Astrocyte of the cerebellum (primary cell): Measurements from ENCODE around the gene C16orf95.
A peak's percentile ranks its signal among the peaks of the same experiment; 100 is the strongest.

ENCODE experiments used
- DNase-seq: peaks from one replicate; pipeline ENCODE4 v3.0.0-alpha.2; 2011; ENCODE audit warnings: low read depth
- H3K4me3 ChIP-seq: 2 replicates; pipeline ENCODE4 v1.5.1; 2011; ENCODE audit warnings: mild to moderate bottlenecking, low read depth, low read length, moderate library complexity
- in situ Hi-C: cut with HindIII; loops from 2 replicates; pipeline ENCODE4 v1.10.0; 2017; ENCODE audit warnings: low sequenced_read_pairs
- TF ChIP-seq, protein P1 (sequence below): IDR thresholded peaks from 2 replicates; pipeline ENCODE4 v1.5.1; 2012; ENCODE audit warnings: low read length, low read depth, moderate library complexity, mild to moderate bottlenecking; ENCODE audit errors: missing control alignments

C16orf95 gene

DNA sequence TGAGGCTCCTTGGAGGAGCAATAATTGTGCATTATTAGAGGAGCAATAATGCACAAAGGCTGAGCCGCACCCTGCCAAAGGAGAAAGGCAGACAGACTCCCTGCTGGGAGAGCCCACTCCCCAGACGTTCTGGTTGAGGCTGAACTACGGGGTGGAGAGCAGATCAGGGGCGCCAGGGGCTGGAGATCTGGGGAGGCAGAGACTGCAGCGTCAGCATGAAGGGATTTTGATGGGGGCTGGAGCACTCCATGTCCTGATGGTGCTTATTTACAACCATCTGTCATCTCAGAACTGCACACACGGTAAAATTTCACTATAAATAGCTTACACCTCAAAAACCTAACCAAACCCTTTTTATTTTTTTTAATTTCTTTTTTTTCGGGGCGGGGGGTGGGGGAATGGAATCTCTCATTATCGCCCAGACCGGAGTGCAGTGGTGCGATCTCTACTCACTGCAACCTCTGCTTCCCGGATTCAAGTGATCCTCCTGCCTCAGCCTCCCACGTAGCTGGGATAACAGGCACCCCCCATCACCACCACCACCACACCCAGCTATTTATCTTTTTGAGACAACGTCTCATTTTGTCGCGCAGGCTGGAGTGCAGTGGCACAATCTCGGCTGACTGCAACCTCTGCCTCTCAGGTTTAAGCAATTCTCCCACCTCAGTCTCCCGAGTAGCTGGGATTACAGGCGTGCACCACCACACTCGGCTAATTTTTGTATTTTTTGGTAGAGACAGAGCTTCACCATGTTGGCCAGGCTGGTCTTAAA is 4.3 kb upstream of the C16orf95 start:
- in situ Hi-C loops: no loop called here
- TF ChIP-seq, protein P1, sequence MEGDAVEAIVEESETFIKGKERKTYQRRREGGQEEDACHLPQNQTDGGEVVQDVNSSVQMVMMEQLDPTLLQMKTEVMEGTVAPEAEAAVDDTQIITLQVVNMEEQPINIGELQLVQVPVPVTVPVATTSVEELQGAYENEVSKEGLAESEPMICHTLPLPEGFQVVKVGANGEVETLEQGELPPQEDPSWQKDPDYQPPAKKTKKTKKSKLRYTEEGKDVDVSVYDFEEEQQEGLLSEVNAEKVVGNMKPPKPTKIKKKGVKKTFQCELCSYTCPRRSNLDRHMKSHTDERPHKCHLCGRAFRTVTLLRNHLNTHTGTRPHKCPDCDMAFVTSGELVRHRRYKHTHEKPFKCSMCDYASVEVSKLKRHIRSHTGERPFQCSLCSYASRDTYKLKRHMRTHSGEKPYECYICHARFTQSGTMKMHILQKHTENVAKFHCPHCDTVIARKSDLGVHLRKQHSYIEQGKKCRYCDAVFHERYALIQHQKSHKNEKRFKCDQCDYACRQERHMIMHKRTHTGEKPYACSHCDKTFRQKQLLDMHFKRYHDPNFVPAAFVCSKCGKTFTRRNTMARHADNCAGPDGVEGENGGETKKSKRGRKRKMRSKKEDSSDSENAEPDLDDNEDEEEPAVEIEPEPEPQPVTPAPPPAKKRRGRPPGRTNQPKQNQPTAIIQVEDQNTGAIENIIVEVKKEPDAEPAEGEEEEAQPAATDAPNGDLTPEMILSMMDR: no peak
- H3K4me3 ChIP-seq: no peak overlapping the region
- DNase-seq: no peak

DNA sequence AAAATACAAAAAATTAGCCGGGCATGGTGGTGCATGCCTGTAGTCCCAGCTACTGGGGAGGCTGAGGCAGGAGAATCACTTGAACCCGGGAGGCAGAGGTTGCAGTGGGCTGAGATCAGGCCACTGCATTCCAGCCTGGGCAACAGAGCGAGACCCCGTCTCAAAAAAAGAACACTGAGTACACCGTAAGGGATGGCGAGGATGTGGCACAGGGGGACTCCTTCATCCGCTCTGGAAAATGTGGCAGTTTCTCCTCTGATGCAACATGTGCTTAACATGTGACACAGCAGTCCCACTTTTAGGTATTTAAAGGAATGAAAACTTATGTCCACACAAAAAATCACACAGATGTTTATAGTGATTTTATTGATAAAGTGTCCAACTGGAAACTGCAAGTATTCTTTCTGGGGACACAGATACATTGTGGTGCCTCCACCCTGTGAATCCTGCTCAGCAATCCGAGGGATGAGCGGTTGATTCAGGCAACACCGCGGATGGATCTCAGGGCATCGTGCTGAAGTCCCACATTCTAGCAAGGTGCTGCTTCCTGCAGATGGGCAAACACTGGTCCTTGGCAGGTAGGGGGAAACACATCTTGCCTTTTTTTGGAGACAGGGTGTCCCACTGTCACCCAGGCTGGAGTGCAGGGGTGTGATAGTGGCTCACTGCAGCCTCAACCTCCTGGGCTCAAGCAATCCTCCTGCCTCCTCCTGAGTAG is 3.5 kb upstream of the C16orf95 start:
- DNase-seq: no peak
- in situ Hi-C loops: no loop called here
- TF ChIP-seq, protein P1: no peak

DNA sequence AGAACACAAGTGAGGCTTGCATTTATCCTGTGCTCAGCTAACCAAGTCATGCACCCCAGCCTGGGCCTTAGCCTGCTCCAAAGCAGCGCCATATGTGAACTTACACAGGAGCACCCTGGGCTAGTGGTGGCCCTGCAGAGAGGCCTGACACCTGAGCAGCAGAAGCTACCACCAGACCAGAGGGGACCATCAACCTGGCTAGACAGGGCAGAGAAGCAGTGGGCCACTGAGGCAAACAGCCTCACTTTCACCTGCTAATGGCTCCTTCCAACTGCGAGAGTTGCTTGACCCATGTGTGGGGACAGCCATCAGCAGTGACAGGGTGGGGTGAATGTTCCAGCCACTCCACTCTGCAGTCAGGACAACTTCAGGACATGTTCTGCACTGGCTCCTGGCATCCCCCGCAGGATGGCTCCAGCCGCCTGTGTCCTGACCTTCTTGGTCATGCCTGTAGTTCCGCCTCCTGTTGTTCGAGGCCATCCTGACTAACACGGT is 2.9 kb upstream of the C16orf95 start:
- DNase-seq: no peak
- in situ Hi-C loops: no loop called here
- TF ChIP-seq, protein P1: no peak
- H3K4me3 ChIP-seq: no peak overlapping the region

More for the DNA sequence above, 3.5 kb upstream of the C16orf95 start:
- H3K4me3 ChIP-seq: no peak overlapping the region

DNA sequence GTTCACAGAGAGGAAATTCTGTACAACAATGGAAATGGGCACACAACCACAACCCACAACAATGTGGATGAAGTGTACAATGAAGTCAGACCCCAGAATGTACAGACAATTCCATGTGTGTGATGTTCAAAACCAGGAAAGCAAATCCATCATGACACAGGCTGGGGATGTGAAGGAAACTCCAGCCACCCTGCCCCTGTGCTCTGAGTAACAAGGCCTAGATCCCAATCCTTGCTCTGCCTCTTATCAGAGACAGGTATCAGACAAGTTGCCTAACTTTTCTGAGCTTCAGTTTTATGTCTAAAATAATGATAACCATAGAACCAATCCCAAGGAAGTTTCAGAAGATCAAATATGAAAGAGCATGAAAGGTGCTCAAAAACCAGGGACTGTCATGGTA is 1.8 kb upstream of the C16orf95 start:
- in situ Hi-C loops: no loop called here
- DNase-seq: no peak
- H3K4me3 ChIP-seq: no peak overlapping the region
- TF ChIP-seq, protein P1: no peak

DNA sequence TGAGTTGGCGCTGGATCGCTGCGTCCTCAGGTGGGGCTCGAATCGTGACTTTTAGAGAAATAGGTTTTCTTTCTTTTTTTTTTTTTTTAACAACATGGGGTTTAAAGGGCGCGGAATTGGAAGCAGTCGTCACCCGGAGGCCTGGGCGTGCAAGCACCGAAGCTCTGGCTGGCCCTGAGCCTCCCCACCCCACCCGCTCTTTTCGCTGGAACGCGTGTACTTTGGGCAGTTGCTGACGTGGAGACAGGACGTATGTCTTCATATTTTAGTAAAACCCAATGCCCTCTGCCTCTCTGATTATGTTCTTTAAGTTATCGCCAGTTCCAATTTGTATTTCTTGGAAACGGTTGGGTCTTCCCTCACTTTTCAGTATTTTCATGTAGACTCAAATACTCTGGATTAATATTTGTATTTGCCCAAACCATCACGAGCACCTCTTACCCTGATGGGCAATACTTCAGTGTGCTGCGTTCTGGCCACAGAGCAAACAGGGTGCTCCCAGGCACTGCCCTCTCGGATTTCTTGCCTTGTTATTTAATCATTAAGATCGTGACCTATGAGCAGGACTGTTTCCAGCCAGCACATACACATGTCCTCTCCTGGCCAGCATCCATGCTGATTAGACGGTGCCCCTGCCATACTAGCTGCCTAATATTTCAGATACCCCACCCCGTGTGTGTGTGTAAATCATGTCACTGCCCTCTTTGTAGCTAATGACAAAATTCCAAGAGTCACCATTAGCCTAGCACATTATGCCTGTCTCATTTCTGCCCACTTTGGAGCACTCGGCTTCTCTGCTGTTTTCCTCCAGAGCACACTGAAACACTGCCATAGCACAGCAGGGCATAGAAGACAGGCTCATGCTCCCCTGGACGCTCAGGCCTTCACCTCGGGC is 805 bp upstream of the C16orf95 start:
- no peak for DNase-seq
- in situ Hi-C loops: no loop called here
- H3K4me3 ChIP-seq: peak overlapping the region; percentile 94
- TF ChIP-seq, protein P1: no peak

DNA sequence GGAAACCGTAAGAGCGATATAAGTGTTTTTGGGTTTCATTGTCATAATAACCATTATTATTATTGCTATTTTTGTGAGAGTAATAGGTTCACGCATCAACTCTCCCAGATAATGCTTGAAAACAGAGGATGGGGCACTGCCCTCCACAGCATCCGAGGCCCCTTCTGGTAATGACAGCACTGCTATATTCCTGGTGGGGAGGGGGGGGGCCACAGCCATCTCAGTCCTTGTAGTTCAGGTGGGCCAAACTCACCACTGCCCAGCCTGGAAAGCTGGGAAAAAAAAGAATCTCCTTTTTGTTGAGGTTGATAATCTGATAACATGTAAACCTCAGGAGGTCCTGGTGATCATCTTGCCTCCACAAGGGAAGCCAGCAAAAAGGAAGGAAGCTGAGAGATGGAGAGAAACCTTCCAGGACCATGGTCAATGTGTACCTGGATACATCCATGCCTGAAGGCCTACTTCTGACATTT is 706 bp downstream of the C16orf95 start:
- in situ Hi-C loops: no loop called here
- DNase-seq: no peak
- TF ChIP-seq, protein P1: no peak
- H3K4me3 ChIP-seq: peak overlapping the region; percentile 94
